GM19455 (cell line): Measurements from ENCODE around the gene KCNE1.

Experiments used
- ATAC-seq: cut with Tn5 transposase; IDR thresholded peaks from one replicate; pipeline ENCODE4 v1.9.1; 2021; ENCODE audit not compliant: unreplicated experiment

KCNE1 gene

DNA sequence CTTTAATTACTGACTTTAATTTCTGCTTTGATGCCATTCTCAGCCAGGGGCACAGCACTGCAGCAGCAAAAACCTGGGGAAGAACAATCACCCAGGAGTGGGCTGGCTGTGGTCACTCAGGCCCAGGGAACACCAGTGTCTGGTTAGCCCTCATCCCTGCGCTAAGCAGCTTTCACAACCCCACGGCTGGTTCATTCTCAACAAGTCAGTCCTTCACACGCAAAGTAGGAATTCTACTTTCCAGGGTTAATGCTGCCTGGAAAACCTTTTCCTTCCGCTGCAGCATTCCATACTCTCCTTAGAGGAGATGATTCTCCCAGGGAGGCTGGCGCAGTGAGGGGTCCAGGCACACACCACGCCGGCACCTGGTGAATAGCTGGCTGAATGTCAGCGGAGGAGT is 24.3 kb upstream of the KCNE1 start:
- no peak for ATAC-seq

DNA sequence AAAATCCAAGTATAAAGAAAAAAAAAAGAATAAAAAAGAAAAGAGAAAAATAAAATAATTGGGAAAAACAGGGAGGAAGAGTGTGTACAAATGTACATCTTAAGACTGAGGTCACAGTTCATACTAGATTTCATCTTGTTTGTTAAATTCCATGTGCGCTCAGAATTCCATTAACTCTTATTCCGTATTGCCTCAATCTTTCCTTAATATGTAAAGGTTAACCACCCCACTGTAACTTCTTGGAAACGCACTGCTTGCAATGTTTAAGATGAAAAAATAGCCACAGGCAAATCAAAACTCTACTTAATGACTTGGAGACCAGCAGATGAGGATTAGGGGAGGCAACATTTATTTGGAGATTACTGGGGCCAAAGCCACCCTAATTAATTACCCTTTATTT is 23.9 kb upstream of the KCNE1 start:
- ATAC-seq, result no peak

DNA sequence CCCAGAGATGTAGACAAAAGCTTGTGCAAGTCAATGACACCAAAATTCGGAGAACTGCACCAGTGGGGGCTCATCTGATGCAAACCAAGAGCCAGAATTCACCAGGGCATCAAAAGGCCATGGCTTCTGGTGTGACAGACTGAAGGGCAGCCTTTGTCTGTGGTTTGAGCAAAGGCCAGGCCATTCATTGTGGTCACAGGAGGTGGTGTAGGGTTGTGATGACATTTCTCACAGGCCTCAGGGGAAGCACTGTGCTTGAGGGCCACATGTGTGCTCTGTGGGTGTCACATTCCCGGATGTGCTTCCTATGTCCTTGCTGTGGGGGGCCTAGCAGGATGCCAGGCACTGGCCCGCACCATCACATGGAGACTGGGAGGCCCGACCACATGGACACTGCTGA is 22.5 kb upstream of the KCNE1 start:
- no peak for ATAC-seq

DNA sequence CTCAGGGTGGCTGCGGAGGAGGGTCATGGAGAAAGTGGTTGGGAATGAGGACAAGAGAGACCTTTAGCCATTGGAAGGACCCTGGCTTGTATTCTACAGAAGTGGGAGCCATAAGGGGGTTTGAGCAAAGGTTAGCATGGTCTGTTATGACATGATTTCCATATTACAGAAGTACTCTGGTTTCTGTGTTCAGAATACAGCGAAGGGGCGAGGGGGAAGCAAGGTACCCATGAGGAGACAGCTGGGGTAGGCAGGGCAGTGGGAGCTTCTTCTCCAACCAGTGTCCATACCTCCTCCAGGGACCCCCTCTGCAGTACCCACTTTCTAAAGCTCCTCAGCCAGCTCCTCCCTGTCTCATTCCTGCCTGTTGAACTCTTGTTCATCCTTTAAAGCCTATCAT is 21.9 kb upstream of the KCNE1 start:
- no peak for ATAC-seq

DNA sequence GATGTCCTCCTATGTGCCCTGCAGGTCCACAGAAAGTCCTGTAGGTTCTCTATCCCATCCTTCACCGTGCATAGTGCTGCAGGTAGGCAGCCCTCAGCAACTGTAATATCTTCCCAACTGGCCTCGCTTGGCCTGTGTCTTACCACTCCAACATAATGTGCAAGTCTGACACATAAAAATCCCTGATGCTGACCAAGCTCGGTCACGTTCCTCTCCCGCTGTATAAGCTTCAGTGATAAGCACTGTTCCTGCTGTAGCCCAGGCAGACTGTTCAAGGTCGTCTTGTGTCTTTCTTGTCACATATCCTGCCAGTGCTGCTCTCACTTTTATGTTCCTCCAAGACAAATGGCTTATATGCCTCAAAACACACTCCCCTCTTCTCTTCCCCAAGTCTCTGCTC is 19.4 kb upstream of the KCNE1 start:
- ATAC-seq, result no peak

DNA sequence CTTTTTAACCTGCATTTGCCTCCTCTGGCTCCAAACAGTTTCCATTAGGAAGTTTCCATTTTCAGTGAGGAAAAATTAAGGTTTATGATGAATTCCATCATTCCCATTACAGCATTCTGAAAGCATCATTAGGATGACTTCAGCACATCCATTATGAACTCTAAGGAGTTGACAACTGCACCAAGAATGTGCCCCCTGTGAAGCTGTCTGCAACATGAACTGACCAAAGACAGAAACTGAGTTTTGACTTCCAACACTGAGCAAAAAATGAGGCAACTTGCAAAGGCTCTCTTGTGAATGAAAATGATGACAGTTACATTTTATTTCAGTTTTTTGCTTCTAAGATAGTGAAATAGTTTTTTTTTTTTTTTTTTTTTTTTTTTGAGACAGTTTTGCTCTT is 18.3 kb upstream of the KCNE1 start:
- no peak for ATAC-seq

DNA sequence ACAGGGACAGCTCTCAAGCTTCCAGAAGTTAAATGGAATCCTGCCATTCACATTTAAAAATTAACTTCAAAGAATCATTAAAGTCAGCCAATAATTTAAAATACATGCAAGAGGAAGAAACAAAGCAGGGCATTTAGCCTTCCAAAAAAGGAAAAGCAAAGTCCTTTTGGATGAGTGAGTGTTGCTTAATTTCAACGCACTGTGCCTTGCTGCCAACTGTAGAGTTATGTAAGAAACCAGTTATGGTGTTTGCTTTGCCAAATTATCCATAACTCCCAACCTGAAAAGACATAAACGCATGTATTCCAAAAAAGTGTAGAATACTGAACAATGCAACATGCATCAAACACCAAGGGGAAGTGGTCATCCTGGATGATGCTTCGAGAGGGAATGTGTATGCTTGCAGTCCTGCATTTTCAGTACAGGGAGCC is 16.1 kb upstream of the KCNE1 start:
- ATAC-seq, result no peak

DNA sequence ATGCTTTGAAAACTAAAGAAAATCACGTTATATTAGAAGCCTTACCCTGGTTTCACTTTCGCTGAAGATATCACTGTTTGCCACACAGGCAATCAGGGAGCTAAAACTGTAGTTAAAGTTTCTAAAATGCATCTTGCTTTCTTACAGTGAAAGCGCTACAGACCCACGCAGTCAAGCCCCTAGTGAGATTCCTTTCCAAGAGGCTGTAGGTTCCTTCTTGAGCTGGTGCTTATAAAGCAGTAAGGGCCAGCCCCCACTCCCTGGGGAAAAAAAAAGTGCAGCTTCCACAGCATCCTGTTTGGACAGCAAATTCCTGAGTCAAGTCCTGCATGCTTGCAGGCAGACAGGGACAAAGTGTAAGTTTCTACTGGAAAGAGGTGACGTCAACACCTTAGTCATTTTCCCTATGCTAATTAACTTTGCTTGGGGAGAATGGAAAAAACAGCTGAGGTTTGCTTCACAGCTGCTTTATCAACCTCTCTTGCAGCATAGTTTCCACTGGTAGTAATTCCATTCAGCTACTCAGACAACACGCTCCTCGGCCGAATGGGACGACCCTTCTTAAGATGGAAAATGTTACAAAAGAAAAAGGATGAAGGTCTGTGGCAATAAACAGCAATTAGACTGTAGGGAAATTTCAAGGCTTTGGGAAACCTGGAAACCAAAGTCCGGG is 14.7 kb upstream of the KCNE1 start:
- ATAC-seq, result no peak

DNA sequence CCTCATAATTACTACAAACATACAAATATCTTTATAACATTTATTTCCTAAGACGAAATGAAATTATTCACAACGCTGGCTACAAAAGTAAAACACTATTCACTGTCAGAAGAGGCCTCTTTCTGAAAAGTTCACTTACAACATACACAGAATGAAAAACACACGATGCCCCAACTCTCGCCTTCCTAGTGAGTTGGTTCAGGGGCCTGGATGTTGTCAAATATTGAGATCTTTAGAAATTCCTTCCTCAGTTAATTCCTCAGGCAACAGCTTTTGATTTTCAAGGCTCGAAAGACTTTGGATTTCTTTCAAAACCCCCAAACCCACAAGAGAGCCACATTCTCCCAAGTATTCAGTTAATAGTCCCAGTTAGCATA is 14.2 kb upstream of the KCNE1 start:
- ATAC-seq, result no peak

DNA sequence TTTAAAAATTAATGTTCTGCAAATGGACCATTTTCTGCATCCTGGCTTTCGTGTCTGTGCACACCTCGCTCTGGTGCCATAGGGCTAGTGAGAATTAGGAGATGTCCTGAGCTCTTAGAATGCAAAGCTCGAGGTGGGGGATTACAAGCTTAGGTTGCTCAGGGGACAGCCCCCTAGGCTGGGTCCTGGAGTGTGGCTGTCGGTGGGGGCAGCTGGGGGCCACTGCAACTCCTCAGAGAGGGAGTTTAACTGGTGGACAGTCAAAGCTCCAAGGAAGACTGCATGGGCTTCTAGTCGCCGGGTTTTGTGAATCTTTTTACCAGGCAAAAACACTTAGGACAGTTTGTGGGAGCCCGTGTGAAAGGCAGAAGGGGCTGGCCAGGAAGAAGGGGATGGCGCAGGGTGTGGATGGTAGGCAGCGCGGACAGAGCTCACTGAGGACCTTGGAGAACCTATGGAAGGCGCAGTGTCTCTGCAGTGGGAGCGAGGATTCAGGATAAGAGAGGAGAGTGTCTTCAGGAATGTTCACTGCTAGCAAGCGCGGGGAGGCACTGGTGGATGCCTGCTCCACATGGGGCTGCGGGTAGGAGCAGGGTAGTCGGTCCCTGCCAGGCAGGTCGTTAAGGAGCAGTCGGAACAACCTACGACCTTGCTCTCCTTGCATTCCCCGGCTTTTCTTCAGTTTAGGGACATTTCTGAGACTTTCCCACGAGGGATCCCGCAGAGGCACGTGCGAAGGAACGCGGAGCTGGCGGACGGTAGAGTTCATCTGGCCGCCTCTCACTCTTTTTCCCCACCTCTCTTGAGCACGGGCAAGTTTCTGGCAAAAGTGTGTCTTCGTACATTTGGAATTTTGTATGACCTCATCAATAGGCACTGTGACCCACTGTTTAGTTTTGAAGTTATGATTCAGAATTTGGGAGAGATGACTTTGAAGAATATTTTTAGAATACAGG is 12.9 kb upstream of the KCNE1 start:
- no peak for ATAC-seq

DNA sequence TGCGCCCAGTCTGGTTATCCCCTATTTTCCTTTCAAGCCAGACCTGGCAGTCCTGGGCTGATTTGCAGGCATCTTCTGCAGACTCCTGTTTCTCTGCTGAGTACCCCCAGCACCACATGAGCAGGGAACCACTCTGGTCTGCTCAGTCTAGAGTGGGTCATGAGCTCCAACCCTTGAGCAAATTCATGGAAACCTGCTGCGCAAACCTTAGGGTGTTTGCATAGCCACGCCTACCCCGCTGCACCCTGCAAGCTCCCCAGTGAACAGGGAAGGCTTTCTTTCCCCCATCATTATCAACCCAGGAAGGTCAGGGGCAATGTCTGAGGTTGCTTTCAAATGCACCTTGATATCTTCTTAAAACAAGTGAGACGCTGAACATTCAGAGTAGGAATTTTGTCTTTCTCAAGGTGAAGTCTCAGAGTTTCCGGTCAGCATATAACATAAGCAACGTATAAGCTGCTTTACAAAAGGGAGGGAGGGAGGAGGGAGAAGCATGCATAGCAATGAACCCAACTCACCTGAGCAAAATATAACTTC is 11.1 kb upstream of the KCNE1 start:
- ATAC-seq, result no peak

DNA sequence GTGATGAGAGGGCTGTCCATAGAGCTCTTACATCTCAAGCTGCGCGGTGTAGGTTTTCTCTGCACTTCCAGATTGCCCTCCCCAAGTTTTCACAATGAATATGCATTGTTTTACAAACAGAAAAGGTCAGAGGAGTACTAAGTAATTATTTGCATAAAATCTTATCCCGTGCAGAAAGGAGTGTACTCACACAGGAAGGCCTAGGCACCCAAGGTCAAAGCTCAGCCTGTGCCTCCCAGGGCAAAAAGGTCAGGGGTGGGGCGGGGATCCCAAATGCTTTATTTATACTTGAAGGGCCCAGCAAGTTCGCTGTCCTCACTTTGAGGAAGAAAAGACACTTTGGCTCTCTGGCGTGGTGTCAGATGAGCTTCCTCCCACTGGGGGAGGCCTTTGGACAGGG is 10.3 kb upstream of the KCNE1 start:
- ATAC-seq, result no peak

DNA sequence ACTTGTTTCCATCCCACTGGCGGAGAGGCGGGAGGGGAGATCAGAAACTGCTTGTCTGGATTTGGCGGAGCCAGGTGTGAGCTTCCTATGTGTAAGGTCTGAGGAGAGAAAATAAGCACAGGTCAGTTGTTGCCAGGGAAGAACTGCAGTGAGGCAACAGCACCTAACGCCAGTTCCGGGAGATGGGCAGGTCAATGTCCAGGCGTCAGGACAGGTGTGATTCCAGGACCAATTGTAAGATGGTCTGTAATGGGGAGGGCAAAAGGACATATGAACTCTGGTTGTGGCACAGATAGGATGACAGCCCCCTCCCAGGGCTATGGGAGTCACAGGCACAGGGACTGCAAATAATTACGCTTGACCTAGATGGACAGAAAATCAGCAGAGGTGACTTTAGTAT is 9.6 kb upstream of the KCNE1 start:
- no peak for ATAC-seq

DNA sequence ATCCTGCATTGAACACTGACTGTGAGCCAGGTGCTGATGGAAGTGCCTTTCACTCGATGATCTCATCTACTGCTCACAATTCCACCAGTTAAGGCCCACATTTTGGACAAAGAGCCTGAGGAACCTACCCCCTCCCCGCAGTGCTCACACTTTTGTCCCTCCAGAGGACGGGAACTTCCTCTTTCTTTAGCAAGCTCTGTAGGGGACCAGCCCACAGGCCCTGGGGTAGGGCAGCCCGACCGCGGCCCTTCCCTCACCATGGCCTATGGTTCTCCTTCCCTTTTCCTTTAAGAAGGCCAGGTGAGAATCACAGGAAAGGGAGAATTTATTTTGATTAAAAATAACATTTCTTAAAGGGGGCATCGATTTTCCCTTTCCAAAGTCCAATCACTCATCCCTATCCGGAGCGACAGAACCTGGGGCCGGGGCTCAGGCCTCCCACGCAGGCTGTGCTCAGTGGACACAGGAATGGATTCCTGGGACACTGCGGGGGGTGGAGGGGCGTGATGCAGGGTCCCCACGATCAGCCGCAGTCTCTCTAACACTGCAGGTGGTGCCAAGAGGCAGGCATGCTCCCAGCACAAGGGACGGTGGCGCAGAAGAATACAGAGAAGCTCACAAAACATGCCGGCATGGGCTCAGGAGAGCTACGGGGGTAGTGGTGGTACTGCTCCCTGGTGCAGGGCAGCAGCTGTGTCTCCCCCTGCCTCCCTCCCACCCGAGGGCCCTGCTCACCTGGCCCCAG is 8.9 kb upstream of the KCNE1 start:
- no peak for ATAC-seq

DNA sequence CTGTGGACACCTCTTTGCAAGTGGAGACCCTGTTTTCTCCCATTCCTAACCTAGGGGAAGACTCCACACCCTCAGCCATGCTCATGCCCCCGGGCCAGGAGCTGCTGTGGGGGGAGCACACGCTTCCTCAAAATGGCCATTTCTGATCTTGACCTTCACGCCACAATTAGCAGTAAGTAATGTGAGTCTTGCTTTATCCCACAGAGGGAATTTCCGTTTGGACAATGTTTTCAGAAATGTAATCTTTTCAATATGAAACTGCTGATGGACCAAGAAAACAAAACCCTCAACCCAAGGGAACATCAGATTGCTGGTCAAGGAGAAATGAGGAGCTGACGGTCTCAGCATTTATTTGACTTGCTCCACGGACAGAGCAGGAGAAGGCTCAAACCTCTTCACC is 8.3 kb upstream of the KCNE1 start:
- ATAC-seq, result no peak

DNA sequence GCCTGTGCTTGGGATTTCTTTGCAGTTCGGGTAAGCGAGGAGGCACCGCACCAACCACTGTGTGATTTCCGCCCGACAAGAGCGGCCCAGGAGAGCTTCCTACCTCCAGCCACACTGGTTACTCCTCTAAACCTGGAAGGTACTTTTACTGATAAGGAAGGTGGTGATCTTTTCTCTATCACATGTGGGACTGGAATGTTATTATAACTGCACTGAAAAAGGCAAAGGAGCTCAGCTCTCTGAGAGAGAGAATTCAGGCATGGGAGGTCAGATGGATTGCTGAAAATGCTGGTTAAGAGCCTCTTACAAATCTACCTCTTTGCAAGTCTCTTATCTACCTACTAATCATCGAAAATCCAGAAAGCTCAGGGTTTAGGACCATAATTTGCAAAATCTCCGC is 7.7 kb upstream of the KCNE1 start:
- no peak for ATAC-seq

DNA sequence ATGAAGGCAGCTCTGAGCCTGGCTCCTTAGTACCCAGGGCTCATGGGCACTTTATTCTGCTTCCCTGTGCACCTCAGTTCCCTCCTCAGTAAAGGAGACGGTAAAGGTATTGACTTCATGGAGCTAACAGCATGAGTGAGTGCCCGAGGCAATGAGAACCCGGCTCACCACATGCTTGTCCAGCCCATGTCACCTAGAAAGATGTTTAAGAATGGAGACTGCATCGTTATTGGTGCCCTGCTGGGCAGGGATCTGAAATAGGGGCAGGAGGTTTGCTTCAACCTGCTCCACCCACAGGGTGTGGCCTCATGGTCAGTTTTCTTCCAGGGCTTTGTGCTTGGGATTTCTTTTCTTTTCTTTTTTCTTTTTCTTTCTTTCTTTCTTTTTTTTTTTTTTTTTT is 7.0 kb upstream of the KCNE1 start:
- no peak for ATAC-seq

DNA sequence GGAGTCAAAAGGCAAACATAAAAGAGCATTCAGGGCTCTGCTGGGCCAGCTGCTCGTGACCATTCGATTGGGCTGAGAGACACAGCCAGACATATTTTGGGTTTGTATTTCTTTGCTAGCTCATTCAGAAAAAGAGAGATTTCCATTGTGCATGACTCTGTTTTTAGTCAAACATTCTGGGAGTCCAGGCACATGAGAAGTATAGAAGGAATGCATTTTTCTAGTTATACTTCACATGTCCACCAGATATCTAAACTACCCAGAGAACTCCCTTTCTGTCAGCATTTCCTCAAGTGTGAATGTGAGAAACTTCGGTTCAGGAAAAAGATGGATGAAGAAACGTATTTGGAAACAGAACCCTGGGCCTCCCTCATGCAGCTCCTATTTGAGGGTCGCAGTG is 6.3 kb upstream of the KCNE1 start:
- ATAC-seq, result no peak

DNA sequence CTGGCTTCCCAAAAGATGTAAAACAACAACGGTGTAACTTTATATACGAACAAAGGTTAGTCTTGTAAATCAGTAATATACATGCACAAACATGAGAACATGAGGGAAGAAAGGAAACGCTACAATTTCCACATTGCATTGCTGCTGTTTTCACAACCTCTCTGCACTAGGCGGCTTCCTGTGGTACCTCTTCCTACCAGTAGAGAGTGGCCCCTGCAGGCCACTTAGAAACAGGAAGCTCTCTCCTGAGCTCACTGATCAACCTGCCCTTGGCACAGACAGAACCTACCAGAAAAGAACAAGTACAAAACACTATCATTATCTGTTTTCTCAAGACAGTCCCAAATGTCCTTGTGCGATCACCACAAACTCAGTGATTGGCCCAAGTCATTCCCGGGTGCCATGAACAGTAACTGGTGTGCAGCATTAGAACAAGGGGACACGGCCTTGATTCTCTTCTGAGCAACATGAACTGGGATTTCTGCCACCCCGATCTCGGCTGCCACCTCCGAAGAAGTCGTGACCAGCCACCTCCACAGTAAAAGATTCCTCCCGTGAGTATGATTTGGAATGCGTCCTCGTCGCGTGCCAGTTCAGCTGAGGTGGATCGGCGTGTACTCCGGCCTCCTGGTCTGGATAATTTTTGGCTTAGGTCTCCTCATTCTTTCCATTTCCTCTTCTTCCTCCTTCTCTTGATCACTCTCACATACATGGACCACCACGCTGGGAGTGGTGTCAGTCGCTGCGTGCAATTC is 5.7 kb upstream of the KCNE1 start:
- ATAC-seq, result no peak

DNA sequence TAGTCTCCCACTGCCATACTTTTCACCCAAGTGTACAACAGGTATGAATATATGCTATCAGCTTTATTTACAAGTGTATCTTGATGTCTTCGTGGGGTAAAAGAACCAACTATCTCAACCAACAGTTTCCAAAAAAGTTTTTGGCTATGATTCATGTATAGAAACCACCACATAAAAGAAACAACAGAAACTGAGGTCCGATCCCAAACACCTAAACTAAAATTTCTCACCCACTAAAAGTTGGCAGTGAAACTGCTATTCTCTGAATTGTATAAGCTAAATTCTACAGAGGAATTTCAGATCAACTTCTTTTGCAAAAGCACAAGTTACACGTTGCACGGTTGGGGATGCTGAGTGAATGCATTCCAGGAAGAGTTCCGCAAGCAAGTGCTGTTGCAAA is 5.0 kb upstream of the KCNE1 start:
- no peak for ATAC-seq

DNA sequence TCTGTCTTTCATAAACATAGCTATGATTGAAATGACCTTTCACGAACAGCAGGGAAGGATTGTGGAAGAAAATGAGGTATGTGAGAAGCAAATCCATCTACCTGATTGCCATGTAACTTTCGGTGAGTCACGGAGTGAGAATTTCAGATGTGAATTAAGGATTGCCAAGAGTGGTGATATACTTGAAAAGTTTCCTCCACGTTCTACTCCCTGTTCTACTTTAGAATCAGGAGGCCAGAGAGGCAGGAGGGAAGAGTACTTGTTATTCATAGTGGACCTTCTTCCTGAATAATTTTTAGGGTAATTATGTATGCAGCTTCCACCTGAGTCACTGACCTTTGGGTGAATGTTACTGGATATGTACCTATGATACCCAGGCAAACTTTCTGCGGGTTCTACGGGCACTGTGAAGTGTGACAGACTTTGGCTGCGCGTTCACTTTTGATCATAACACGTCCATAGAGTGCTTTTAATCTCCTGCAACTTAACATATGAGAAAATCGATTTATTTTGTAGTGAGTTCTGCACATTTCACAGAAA is 2.6 kb upstream of the KCNE1 start:
- no peak for ATAC-seq
